GM18873 (cell line): ENCODE results near the gene NHS.

ENCODE experiments used
- ATAC-seq: cut with Tn5 transposase; IDR thresholded peaks from one replicate; pipeline ENCODE4 v1.9.1; 2021; ENCODE audit warnings: mild to moderate bottlenecking, moderate library complexity, moderate number of reproducible peaks; ENCODE audit not compliant: unreplicated experiment, low FRiP score

NHS gene

DNA sequence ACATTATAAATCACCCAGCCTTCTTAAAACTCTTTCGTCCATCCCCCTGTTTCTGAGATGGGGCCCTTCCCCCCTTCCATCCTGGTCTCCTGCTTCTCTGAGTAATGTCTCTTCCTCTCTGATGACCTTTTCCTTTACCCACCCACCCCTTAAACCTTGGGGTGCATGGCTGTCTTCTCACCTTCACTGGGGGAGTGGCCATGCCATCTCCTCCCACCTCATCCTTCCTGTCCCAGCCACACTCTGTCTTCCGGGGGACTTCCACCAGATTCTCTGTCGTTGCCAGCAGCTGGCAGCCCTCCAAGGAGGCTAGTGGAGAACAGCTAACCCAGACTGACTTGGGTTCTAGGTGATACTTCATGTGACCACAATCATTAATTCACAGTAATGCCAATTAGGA is 279.1 kb downstream of the NHS start:
- ATAC-seq, result no peak

DNA sequence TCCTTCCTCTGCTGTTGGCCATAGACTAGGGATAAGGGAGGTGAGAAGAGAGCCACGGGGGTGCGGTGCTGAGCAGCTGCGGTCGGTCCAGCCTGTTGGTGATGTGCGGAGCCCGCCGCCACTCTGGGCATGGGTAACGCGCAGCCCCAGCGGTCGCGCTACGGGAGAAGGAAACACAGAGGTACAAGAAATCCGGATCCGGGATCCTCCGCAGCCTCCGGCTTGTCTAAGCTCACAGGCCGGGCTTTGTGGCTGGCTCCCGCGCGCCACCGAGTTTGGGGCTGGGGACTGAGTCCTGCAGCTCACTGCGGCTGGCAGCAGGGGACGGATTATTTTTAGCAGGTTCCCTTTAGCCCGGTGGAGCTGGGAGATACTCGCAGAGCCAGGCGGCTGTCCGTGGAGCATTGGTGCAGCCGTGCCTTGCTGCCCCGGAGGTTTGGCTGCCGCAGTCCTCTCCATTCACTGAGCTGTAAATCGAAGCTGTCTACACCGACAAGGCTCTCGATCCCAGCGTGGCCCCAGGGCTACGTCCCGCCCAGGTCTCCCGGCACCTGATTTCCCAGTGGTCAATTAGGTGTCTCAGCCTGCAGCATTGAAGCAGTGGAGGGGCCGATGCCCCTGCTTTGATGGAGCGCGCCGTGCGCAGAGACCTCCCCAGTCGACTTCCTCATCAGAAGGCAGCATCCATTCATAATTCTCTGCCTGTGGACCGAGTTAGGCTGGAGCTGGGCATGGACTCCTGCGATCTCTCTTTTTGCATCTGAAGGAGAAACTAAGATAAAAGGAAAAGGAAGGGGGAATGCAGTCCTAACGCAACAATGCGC is 280.4 kb downstream of the NHS start:
- no peak for ATAC-seq

DNA sequence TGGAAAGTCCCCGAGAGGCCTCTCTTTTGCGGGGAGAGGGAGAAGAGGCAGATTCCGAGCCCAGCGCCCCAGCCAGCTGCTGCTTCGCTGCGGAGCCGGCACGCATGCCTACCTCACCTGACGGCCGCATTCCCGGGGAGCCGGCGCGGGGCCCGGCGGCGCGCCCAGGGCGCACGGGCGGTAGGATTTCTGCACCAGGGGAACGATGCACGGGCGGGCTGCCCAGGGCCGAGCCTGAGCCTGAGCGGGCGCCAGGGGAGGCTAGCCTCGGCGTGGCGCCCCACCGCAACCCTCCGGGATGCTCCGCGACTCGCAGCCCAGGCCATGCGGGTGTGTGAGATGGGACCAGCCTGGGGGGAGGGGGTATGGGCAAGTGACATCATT is 281.0 kb downstream of the NHS start:
- ATAC-seq, result no peak

DNA sequence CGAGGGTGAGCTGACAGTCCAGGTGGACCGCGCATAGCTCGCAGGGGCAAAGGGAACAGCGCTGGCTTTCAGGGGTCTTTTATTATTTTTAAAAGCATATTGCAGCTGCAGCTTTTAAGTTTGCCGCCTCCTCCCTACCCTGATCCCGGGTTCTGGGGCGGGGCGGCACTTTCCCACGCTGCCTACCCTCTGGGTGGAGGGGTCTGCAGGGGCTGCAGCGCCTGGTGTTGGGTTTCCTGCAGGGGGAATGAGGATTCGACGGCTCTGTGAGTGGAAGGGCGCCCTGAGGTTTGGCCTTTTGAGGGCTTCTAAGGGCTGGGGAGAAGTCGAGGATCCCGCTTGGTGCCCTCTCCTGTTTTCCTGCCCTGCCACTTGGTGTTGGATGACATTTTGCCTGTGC is 281.6 kb downstream of the NHS start:
- ATAC-seq, result no peak

DNA sequence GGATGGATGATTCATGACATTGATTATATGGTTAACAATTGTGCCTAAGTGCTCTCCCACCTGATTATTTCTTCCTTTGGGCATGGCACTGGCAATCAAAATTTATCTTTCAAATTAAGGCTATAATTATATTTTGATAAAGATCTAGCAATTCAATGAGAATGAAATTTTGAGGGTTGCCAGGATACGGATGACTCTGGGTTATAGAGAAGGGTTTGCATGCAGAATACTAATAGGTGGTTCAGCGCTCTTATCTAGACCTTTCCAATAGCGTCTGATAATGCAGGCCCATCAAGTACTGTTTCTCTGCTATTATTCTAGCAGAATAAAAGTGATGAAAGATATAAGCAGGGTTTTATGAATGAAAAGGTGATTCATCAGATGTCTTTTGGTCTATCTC is 287.4 kb downstream of the NHS start:
- no peak for ATAC-seq

DNA sequence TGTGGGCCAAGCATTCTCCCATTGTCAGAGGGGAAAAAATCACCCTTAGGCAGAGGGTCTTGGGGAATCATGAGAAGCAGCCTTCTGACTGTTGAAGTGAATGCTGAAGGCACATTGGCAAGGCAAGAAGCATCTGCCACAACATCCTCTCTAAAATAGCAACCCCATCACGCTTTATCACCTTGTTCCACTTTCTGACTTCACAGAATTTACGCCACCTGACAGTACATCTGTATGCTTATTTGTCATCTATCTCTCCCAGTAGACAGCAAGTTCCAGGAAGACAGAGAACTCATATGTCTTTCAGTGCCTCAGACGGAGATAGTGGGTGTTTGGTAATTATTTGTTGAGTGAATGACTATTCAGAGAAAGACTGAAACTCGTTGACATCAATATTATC is 293.9 kb downstream of the NHS start:
- ATAC-seq, result no peak

DNA sequence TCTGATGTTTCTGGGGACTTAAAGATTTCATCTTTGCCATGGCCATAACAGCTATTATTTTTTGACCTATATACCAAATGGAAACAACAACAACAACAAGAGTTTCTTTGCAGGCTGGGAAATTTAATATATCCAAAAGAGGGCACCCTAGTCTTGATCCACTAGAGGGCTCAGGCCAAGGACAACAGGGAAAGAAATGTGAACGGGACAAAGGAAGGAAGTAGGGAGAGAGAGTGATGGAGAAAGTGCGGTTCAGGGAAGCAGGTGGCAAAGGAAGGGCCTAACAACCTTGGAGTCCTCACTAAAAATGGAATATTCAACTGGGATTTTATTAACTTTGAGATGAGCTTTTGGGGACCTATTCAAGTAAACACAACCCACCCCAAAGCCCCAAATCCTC is 294.5 kb downstream of the NHS start:
- ATAC-seq, result no peak

DNA sequence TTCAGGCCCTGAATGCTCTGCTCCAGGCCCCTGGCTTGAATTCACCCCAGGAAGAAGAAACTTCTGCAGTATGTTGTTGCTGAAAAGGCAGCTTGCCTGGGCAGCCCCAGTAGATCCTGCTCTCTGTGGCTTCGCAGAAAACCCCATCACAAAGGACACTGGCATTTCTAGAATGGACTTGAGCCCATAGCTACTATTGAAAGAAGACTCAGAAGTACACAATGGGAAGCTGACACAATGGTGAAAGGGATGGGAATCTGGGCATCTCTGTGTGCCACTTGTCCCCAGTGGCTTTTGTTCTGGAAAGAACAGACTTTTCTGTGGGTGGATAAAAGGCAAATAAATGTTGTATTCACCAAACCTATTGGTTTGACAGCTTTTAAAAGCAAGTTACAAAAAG is 294.9 kb downstream of the NHS start:
- ATAC-seq, result no peak

DNA sequence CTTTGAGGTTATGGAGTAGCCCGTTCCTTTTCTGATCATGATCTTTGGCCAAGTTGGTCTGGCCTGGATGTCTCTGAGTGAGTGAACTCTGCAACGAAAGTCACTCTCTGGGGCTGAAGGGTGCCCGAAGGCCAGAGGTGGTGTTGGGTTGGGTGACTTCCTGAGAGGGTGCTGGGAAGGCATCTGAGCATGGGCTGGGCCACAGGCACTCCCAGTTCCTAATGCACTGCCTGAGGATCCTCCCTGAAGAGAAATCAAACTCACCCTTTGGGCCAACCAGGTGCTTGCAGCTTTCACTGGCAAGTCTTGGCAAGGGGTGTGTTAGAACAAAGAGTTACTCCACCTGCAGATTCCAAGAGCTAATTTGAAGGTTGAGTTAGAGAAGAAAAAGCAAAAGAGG is 295.9 kb downstream of the NHS start:
- ATAC-seq, result no peak

DNA sequence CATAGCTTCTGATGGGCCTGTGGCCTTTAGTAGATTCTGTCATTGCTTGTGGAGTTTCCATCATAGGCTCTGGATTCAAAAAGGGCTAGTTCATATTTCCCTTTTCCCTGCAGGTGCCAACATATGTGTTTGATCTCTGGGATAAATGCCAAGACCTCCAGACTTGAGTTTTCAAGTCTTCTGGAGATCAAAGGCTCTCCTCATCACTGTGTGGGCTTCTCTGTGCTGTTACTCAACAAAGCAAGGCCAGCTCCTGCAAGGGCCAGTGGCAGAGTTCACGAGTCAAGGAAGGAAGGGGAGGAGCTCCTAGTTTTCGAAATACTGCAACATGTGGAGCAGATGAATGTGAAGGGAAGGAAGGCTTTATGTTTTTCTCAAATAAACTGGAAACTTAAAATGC is 299.6 kb downstream of the NHS start:
- ATAC-seq, result no peak

DNA sequence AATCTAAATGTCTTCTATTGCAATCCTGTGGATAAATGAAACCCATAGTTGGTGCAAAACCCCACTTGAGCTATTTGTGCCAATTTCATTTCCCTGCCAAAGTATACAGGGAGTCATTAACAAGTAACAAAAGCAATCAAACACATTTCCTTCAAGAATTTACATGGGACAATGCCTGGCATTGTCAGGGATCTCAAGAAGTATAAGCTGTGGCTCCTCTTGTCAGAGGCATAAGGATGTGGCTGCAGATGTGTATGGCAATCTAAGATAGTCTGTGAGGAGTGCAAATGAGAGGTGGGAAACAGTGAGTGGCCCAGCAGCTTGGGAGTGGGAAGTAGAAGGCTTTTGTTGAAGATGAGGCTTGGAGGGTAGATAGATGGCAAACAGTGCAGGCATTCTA is 304.3 kb downstream of the NHS start:
- ATAC-seq, result no peak

DNA sequence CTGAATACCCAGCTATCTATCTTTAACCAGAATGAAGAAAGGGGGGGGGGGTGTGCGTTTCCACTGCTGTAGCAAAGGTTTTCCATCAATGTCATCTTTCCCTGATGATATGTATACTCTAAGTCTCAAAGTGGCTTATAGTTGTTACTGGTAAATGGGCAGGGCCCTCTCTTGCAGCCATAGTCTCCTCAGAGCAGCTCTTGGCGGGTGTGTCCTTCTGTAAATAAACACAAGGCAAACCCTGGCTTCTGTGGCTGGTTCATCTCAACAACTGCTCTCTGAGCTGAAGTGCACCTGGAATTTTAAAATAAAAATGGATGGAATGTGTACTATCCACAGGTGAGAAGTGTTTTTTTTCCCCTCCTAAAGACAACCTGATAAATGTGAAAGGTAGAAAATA is 304.8 kb downstream of the NHS start:
- ATAC-seq, result no peak

DNA sequence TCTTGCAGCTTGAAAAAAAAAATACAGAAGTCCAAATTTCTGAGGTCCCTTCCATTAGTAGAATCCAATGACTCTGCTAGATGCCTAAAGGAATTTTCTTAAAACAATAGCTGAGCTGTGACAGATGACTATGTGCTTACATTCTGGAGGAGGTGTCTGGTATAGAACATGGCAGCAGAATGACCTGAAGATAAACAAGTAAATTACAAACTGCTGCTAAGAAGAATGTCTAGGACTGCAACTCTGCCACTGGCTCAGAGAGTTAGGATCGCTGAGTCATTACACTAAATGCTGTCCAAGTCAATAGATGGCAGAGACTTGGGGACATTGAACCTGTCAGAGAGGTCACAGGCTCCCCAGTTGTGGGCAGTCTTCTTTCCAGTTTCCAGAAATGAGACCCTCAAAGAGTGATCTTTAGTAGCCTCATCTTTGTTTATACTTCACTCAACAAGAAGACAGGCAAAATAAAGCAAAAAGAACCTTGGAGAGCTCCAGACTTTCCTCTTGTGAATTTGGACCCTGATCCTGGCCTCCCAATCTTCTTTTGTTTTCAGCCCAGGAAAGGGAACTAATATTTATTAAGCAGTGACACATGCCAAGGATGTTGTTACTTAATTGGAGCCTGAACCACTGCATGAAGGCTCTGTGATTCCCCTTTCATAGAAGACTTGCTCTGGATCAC is 305.9 kb downstream of the NHS start:
- no peak for ATAC-seq

DNA sequence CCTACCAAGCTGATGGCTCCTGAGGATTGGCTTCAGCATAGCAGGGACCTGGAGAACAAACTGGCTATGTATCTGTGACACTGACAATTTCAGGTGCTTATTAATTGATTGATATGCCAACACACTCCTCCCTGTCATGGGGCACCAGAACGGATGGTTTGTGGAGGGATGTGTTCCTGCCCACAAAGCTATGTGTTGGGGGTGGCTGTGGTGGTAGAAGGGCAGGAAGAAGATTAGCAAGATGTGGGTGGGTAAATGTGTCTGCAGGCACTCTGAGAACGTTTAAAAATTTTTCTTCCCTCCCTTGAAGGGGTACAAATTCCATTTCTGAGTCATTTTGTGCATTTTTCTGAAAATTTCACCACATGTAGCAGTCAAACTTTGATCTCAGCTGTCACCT is 307.3 kb downstream of the NHS start:
- no peak for ATAC-seq

DNA sequence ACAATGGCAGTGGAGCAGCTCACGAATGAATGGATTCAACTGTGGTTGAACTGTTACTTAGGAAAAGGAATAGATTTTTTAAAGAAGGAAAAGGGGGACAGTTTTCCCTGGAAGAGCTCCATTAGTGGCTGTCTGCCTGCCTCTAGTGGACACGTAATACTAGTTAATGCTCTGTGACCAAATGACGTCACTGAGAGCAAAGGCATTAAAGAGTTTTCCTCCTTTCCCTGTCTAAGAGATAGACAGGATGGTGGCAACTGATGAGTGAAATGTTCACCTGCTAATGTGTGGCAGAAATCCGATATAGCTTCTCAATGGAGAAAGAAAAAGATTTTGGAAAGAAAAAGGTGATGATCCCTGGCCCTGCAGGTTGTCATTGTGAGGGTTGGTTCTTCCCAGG is 310.0 kb downstream of the NHS start:
- no peak for ATAC-seq

DNA sequence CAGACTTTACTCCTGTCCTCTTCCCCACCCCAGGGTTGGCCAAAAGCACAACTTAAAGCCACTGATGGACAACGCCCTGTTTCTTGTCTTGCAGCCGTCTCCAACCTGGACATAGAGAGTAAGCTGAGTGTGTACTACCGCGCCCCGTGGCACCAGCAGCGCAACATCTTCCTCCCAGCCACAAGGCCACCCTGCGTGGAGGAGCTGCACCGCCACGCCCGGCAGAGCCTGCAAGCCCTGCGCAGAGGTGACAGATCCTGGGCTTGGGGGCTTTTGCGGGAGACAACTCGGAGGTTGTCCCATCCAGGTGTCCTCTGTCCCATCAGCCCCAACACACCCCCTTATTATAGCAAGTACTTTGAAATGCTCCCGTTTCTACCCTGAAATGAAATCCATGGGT is 312.6 kb downstream of the NHS start:
- no peak for ATAC-seq

DNA sequence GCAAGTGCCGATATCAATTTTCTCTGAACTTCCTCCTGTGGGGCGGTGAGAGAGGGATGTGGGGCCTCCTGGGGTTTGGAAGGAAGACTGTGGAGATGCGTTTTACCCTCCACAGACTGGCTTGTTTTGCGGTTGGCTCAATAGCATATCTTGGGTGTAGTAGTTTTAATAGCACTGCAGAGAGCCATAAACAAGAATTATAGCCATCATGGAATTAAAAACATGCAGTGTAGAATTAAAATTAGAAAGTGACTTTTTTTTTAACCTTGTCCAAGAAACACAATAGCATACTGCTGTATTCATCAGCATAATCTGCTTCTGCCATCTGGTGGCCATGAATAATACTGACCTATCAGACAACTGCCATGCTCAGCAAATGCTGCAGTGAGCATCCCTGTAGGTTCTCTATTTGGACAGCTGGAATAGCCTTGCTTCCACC is 315.0 kb downstream of the NHS start:
- peak; percentile 66 for ATAC-seq

DNA sequence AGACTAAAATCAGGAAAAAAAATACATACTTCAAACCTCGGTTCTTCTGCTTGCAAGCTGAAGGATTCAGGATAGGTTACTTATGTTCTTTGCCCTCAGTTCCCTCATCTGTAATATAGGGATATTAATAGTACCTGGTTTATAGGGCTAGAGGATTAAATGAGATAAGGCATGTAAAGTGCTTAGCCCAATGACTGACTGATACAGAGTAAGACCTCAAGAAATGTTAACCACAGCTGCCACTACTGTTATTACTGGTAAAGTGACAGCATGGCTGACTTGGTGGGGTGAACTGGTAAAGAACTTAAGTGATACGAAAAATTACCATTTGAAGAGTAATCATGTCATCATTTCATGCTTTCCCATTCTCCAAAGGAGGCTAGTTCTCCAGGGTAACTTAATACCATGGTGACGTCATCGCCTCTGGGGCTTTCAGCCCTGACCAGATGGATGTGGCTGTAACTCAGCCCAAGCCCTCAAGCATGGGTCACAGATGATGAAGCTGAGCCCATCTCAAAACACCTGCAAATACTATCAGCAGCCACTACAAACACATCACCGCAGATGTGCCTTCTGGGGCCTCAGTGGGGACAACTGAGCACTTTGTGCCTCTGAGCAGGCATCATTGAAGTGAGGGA is 317.8 kb downstream of the NHS start:
- no peak for ATAC-seq

DNA sequence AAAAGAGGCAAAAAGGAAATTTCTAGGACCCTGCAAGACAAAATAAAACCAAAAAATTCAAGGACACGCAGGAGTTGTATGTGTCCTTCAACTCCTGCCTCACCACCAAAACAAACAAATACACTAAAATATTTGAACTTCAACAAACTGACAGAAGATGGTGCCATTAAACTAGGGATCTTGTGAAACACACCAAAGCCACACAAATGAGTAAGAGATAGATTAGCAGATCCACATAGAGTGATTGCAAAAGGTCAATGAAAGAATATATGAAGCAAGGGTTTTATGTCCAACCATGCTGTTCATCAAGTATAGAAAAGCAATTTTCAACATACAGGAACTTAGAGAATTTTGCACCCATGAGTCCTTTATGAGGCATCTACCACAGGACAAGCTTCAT is 322.2 kb downstream of the NHS start:
- ATAC-seq, result no peak

DNA sequence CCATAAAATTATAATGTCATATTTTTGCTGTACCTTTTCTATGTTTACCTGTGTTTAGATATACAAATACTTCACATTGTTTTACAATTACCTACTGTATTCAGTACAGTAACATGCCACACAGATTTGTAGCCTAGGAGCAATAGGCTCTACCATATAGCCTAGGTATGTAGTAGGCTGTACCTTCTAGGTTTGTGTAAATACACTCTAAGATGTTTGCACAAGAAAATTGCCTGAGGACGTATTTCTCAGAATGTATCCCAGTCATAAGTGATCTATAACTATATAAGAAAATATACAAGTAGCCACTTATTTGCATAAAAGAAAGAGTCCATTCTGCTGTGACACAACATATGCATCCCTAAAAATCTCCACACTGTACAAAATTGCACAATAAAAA is 326.0 kb downstream of the NHS start:
- no peak for ATAC-seq

DNA sequence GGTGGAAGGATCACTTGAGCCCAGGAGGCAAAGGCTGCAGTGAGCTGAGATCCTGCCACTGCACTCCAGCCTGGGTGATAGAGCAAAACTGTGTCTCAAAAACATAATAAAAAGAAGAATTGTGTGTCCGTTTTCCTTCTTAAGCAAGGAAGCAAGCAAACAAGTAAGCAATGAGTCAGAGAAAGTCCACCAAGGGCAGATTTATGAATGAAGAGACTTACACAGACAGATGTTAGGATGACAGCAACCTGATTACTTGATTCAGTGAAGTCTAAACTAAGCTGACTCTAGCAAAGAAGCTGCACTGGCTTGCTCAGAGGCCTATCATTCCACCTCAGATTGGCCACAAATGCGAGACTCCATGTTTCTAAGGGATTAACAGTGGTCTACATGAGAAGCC is 328.2 kb downstream of the NHS start:
- no peak for ATAC-seq

DNA sequence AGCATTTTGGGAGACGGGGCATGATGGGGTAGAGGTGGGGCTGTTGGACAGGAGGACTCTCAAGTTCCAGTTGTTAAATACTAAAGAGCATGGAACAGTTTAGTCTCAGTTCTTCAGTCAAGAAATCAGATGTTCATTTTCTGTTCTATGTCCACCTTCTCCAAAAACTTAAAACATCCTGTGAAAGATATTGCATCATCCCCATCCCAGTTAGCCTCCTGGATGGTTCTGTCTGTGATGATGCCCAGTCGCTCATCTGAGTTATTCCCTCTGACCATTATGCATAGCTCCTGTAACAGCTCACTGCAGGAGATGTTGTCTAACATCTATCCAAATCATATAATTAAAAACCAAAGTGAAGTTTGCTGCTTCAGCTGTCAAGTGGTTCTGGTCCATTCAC is 330.2 kb downstream of the NHS start:
- no peak for ATAC-seq
